HK-2 (cell line): ENCODE measurements around the gene RBM23.

Experiments used
- DNase-seq: peaks from one replicate; pipeline ENCODE4 v3.0.0-alpha.2; 2018; ENCODE audit not compliant: unreplicated experiment

The RBM23 gene

DNA sequence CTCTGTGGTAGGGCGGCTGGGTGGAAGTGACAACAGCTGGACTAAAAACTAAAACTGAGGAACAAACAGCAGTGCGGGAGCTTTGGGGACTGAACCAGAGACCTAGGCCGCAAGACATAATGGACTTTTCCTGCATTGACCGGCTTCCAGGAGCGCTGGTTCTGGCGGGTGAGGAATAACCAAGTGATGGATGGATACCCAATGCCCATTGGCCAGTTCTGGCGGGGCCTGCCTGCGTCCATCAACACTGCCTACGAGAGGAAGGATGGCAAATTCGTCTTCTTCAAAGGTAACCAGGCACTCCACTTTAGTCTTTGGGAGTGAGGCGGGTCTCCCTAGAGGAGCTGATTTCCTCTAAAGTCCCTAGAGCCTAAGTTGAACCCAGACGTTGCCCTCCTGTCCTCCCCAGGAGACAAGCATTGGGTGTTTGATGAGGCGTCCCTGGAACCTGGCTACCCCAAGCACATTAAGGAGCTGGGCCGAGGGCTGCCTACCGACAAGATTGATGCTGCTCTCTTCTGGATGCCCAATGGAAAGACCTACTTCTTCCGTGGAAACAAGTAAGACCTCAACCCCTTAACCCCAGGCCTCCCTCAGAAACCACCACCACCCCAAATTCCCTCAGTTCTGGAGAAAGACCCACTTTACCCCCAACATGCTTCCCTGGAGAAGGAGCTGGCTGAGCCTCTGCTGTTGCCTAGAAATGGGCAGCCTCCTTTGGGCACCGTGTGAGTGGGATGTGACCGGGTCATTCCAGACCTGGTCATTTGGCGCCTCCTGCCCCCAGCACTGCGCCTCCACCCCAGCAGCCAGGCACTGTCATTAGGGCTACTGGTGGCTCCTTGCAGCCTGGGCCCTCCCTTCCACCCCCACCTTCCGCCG, 74.5 kb downstream of the RBM23 start:
- DNase-seq, result no peak
